Cerebellar nuclear complex (tissue), 1 donor: Measurements from ENCODE around the gene SLC18A3.

ENCODE experiments used
- DNase-seq, 2 experiments: peaks; one replicate each; lab custom pipeline; 2025; lab: John Stamatoyannopoulos, UW

Gene SLC18A3

DNA sequence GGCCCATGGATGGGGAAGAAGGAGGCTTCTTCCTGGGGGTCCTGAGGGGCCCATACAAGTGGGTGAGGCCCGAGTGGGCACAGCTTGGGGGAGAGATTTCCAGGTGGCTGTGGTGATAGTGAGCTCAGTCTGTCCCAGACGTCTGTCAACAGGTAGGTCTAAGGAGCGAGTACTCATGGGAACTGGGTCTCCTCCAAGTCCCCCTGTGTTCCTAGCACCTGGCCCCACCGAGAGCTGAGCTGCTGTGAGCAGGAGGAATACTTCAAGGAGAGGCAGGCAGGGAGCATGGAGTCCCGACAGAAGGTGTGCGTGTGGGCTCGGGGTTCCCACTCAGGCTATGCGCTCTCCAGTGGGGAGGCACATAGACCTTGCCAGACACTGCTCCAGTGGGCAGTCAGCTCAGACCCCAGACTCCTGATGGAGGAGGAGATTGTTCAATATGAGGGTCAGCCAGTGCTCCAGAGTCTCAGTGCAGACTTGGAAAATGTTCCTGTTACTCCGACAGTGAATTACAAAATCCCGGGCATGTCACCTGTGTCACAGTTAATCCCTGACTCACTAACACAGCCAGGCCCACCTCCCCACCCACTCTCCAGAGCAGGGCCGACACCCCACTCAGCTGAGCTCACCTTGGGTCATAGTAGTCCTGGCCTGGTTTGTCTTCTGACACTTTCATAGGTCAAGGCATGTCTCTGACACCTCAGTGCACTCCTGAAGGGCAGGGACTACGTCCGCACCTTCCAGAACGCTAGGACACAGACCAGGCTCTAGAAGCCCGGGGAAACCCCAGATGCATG is 41.1 kb downstream of the SLC18A3 start:
- DNase-seq: no peak

DNA sequence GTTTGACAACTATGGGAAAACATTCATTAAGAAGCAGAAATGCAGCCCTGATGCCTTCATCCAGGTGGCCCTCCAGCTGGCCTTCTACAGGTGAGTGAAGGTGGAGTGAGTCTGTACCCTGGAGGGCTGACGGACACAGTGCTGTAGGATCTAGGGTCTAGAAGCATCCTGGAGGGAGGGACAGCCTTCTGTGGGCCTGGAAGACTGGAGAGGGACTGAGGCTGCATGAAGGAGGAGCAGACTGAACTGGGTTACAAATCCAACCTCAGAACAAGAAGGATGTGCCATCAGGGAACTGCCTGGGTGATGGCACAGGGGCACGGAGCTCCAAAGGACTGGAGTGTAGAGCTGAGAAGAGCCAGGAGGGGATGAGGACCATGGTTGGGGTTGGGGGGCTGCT is 41.8 kb downstream of the SLC18A3 start:
- no peak for DNase-seq

DNA sequence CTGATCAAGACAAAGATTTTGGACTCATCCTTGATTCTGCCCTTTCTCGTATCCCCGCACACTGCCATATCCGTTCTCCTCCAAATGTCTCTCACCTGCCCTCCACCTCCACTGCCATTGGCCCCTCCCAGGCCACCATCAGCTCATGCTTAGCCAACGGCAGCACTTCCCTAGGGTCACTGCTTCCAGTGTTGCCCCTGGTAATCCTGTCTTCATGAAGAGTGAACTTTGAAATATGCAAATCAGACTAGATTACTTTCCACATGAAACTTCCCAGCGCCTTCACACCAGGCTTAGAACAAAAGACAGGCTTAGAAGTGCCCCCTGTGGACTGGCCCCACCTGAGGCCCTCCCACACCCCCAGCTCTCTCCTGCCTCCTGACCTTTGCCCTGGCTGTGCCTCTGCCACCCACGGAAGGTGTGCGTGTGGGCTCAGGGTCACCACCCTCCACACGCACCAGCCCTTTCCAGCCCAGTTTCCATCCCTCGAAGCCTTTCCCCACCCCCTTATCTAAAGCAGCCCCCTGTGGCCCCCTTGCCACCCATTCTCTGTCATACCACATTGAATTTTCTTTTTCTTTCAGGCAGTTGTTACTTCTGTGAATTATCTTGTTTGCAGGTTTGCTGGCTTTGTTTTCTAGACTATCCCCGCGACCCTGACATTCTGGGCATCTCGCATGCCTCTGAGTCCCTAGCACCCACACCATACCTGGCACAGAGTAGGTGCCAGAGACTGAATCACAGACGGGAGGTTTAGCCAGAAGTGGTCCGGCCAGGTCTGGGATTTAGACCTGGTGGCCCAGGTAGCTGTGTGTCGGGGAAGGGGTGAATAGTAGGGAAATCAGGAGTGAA is 42.5 kb downstream of the SLC18A3 start:
- no peak for DNase-seq

DNA sequence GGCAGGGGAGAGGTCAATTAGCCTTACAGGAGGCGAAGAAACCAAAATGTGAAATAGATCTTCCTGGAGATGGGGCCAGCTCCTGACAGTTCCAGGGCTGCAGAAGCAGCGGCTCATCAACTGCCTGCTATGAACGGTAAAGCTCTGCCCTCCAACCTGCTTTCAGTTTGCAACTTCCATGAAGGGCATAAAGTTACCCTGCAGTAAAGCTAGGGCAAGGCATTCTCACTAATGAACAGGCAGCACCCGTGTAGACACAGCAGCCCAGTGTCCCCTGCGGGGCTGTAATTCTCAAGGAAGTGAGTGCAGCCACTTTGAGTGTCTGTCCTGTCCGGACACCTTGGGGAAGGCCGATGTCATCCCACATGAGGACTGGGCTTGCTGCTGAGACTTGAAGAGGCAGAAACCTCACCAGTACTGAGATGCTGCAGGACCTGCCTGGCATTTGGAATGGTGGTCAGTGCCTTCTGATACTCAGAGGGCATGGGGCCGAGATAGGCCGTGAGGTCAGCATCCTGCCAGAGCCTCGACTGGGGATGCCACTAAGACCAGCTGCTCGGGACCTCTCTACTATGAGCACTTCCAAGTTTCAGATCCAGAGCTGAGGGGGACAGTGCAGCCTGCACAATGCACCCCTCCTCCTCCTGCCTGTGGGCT is 43.3 kb downstream of the SLC18A3 start:
- no peak for DNase-seq

DNA sequence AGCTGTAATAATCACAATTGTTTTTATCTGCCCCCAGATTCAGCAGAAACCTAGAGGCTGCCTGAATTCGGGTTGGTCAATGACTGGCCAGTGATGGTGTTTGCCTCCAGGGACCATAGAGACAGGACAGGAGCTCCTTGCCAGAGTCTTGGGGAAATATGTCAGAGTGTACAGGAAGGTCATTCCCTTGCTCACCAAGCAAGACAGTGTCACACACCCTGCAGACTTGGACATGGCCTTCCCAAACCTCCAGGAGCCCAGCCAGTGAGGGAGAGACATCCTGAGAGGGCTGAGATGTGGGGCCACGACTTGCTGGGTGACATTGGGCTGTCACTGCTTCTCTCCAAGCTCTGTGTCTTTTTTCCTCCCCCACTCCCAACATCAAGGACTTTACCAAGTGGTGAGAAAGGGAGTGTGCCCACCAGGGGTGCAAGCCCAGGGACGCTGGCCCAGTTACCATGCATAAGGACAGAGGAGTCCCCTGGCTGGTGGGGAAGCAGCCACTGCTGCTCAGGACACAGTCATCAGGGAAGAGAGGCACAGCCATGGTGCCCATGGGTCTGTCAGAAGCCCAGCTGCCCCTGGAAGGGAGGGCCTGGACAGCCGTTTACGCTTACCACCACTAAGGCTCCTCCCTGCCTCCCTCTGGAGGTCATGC is 44.1 kb downstream of the SLC18A3 start:
- DNase-seq: no peak

DNA sequence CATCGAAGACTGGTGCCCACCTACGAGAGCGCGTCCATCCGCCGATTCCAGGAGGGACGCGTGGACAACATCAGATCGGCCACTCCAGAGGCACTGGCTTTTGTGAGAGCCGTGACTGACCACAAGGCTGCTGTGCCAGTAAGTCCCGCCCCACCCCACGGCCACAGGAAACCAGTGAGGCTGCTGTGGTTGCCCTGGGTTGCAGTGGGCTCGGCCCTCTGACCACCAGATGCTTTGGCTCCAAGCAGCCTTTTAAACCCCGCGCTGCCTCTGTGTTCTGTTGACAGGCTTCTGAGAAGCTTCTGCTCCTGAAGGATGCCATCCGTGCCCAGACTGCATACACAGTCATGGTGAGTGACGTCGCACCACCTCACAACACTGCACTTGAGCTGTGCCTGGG is 45.0 kb downstream of the SLC18A3 start:
- DNase-seq: no peak

DNA sequence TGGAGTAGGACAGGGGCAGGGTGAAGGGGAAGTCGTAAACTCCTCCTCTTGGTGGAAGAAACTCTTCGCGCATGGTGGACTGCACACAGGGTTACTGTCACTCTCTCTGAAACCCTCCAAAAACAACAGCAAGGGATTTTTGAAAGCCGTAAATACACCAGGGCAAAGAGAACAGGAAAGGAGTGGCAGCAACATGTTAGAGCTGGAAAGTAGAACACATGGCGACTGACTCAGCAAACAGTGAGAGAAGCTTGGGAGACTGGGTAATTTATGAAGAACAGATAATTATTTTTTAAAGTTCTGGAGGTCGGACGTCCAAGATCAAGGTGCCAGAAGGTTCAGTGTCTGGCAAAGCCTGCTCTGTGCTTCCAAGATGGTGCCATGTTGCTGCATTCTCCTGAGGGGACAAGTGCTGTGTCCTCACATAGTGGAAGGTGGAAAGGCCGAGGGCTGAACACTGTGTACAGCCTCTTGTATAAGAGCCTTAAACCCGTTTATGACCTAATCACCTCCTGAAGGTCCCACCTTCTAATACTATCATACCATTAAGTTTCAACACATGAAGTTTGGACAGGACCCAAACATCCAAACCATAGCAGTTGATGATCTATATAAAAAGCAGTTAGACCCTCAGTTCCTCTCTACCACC is 46.9 kb downstream of the SLC18A3 start:
- DNase-seq: no peak

DNA sequence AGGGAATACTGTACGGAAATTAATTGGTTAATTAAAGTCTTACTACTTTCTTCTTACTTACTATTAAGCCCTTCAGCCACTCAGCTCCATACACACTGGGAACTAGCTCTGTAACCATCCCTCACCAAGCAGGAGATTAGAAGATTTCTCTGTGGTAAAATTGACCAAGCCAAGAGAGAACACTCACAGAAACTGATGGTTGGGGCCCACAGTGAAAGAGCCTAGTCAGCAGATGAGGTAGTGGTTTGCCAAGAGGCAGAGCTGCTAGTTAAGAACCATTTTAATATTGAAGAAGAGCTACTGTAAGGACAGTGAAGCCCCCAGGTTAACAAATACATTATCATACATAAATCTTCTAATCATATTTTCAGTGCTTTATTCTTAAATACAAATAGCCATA is 47.5 kb downstream of the SLC18A3 start:
- no peak for DNase-seq

DNA sequence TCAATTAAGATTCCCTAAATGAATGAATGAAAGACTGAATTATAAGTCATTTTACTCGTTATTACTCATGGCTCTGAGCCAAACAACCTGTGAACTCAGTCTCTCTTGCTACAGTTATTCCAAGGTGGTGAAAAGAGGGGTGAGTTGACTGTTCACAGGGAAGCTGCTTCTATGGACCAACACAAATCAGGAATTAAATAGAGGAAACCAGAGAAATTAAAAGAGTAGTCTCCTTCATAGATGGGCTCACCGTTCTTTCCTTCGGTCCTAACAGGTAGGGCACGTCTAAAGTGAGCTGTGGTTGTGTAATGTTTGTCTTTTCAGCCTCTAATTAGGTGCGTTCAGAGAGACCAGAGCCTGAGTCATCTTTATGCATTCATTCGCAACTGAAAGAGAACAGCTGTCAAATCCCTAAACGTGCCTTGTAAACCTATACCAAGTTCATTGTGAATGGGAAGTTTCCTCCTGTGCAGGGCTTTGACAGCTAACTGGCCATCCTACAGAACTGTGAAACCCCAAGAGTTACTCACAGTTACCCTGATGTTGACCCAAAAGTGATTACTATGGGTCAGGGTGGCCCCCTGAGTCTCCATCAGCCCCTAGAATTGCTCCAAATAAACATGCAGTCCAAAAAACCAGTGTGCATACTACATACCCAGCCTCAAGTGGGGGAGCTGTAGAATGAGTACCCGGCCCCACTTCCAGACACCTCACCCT is 51.2 kb downstream of the SLC18A3 start:
- DNase-seq: no peak
